ENCODE measurements around the gene ABLIM3.

DNA sequence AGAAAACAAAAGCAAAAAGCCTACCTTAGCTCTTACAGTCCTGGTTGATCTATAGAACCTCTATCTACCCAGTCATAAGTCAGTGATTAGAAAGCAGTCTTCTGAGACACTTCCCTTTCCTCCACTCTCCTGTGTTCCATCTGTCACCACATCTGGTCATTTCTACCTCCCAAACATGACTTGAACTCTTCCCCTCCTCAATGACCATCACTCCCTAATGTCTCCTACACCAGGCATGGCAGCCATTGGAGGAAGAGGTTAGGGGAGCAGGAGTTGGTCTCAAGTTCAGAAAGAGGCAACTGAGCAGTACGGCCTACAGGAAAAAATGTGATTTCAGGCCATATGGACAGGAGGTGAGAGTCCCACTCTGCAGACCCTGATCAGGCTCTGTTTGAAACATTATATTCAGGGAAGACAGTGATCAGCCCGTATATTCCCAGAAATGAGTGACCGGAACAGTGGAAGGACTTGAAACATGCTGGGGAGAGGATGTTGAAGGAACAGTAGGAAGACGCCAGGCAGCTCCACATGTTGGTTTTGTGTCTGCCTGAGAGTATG, 12.0 kb downstream of the ABLIM3 start:
- TF ChIP-seq, protein P1, sequence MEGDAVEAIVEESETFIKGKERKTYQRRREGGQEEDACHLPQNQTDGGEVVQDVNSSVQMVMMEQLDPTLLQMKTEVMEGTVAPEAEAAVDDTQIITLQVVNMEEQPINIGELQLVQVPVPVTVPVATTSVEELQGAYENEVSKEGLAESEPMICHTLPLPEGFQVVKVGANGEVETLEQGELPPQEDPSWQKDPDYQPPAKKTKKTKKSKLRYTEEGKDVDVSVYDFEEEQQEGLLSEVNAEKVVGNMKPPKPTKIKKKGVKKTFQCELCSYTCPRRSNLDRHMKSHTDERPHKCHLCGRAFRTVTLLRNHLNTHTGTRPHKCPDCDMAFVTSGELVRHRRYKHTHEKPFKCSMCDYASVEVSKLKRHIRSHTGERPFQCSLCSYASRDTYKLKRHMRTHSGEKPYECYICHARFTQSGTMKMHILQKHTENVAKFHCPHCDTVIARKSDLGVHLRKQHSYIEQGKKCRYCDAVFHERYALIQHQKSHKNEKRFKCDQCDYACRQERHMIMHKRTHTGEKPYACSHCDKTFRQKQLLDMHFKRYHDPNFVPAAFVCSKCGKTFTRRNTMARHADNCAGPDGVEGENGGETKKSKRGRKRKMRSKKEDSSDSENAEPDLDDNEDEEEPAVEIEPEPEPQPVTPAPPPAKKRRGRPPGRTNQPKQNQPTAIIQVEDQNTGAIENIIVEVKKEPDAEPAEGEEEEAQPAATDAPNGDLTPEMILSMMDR (conservative IDR thresholded peaks at IDR 0.05; ENCODE audit: low read length) = no peak
- TF ChIP-seq EZH2phosphoT487 (IDR thresholded peaks at IDR 0.05; ENCODE audit: borderline replicate concordance) = no peak
